HG03159 (cell line): Measurements from ENCODE around the gene NSA2.

Source experiments
- ATAC-seq: cut with Tn5 transposase; IDR thresholded peaks from one replicate; pipeline ENCODE4 v1.9.1; 2021; ENCODE audit warnings: mild to moderate bottlenecking, moderate library complexity; ENCODE audit not compliant: unreplicated experiment

Gene NSA2

DNA sequence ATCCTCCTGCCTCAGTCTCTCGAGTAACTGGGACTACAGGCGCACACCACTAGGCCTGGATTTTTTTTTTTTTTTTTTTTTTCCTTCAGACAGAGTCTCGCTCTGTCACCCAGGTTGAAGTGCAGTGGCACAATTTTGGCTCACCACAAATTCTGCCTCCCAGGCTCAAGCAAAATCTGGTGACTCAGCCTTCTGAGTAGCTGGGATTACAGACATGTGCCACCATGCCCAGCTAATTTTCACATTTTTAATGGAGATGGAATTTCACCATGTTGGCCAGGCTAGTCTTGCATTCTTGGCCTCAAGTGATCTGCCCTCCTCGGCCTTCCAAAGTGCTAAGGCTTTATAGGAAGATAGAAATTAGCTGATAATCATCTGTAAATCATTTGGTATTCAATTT, 43.9 kb downstream of the NSA2 start:
- no peak for ATAC-seq

DNA sequence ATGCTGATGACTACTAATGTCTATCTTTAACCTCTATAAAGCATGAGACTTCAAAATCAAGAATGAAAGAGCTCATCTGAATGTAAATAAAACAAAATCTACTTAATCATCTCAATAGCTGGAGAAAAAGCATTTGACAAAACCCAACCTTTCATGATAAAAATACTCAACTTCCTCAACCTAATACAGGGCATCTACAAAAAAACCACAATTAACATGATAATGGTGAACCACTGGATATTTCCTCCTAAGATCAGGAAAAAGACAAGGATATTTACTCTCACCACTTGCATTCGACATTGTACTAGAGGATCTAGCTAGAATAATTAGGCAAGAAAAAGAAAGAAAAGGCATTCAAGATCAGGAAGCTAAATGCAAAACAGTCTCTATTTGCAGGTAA, 49.8 kb downstream of the NSA2 start:
- ATAC-seq = no peak

DNA sequence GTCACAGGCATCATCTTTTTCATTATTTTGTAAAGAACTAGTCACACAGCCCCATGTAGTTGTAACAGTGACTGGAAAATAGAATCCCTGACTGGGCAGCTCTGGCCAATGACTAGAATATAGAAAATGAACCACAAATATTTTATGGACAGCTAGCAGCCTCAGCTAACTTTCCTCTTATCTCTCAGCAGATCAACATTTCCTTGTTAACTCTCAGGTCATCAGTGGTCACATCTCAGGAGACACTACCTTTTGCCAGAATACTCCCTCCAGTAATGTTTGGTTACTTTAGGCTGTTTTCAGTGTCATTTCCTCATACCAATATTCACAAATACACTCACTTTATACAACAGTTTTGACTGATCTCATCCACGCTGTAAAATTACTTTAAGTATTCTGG, 55.2 kb downstream of the NSA2 start:
- ATAC-seq = no peak

DNA sequence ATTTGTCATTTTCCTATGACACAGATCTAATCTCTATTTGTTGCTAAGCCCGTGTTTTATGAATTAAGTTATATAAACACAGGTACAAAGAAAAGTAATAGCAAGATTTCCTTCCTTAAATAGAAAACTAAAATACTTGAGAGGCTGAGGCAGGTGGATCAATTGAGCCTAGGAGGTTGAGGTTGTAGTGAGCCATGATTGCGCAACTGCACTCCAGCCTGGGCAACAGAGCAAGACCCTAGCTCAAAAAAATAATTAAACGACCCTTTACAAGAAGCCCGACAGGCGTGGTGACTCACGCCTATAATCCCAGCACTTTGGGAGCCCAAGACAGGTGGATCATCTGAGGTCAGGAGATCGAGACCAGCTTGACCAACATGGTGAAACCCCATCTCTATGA, 62.4 kb downstream of the NSA2 start:
- ATAC-seq = no peak
